Thyroid gland (tissue), 4 donors: ENCODE data around the gene MYLK4. TPM values are rescaled to one million over a fixed set of nuclear protein-coding genes. Genes with fewer than 3 reads are reported as not detected.

Source experiments
- DNase-seq, 2 donors: peaks; one replicate each; pipeline ENCODE4 v3.0.0-alpha.2; 2019
- H3K27ac ChIP-seq, 3 donors: fragments of 200-600 bp; sonication (generic); 1 replicate in 2 of 3; 2 replicates in 1 of 3; pipeline ENCODE4 v1.5.1; 2016 to 2019; ENCODE audit warnings: mild to moderate bottlenecking in 1 of 3, moderate library complexity in 1 of 3
- H3K27me3 ChIP-seq: fragments of 200-600 bp; sonication (generic); one replicate; pipeline ENCODE4 v1.5.1; 2019
- H3K36me3 ChIP-seq, 2 donors: fragments of 200-600 bp; sonication (generic); one replicate each; pipeline ENCODE4 v1.5.1; 2016 to 2019
- H3K4me1 ChIP-seq, 2 donors: fragments of 200-600 bp; sonication (generic); one replicate each; pipeline ENCODE4 v1.5.1; 2017 to 2019
- H3K4me3 ChIP-seq, 3 donors: fragments of 200-600 bp; sonication (generic); replicated peaks in 1 of 3; 1 replicate in 2 of 3; 2 replicates in 1 of 3; pipeline ENCODE4 v1.5.1; 2016; ENCODE audit warnings: mild to moderate bottlenecking in 1 of 3
- H3K9me3 ChIP-seq: fragments of 200-600 bp; sonication (generic); one replicate; pipeline ENCODE4 v1.5.1; 2017
- CTCF ChIP-seq, 6 experiments: fragments of 200-600 bp in 3 of 6; fragments of 450-650 bp in 3 of 6; sonication (generic) in 3 of 6; IDR thresholded peaks; one replicate each; pipeline ENCODE4 v1.5.1; 2016 to 2019; ENCODE audit warnings: antibody characterized with exemption in 6 of 6, mild to moderate bottlenecking in 2 of 6, inconsistent platforms in 1 of 6, moderate library complexity in 1 of 6
- POLR2A ChIP-seq, 2 donors: fragments of 450-650 bp; IDR thresholded peaks; one replicate each; pipeline ENCODE4 v1.6.1; 2017; ENCODE audit warnings: antibody characterized with exemption in 2 of 2, mild to moderate bottlenecking in 2 of 2, moderate library complexity in 1 of 2
- WGBS, 2 donors: methylation state at CpG; one replicate each; pipeline ENCODE4 v1.1.5; 2017; 5-methylcytosine and 5-hydroxymethylcytosine counted together
- intact Hi-C: fragments of 100-400 bp; cut with DNase I; formaldehyde crosslinking; loops from one replicate; pipeline ENCODE4 v1.15.1; 2023
- total RNA-seq, 4 donors: library from RNA; depleted of rRNA; stranded (reverse); fragments of >200 nt; gene quantifications; one replicate each; pipeline ENCODE4 v1.2.3, GENCODE V29; 2016

Gene MYLK4
- 1 to 10 TPM in 3 of 4 donors, under 1 TPM in 1; 0.94 to 1.8 (median 1.1) TPM for total RNA-seq

GRCh38 chr6:2750832-2751231, at the start of gene MYLK4:
Gene MYLK4, minus strand, starts transcription at chr6:2750922. Its CDS starts 1,628 bp downstream, at chr6:2749294.
- 79 to 85% methylated on average over 7 of the region's 7 CpGs for WGBS, 2 donors
- Histone ChIP-seq H3K4me3 (no peak within 1 kb of the TSS), H3K27ac (no peak within 1 kb of the TSS), H3K27me3 (no peaks in the 10 kb centered on the region), H3K36me3 (no peaks in the 10 kb centered on the region), H3K9me3 (no peaks in the 10 kb centered on the region), H3K4me1 (peaks cover 0 to 3% of the 10 kb centered on the region in 2 donors)
- intact Hi-C loops = no loop called here
- no peak for TF ChIP-seq CTCF (IDR thresholded peaks at IDR 0.05)
- no peak for TF ChIP-seq POLR2A (IDR thresholded peaks at IDR 0.05)
- DNase-seq = no peak

GRCh38 chr6:2799936-2800527, 49.3 kb upstream of the MYLK4 start:
- Histone ChIP-seq H3K4me3 (no peak overlapping the region), H3K27me3 (no peaks in the 10 kb centered on the region), H3K4me1 (peaks cover 13 to 16% of the 10 kb centered on the region in 2 donors), H3K36me3 (no peaks in the 10 kb centered on the region), H3K9me3 (no peaks in the 10 kb centered on the region), H3K27ac (no peak overlapping the region)
- 83 to 85% methylated on average over 11 of the region's 11 CpGs for WGBS, 2 donors
- DNase-seq = no peak
- intact Hi-C loops = no loop called here
- TF ChIP-seq CTCF (IDR thresholded peaks at IDR 0.05) = no peak
- TF ChIP-seq POLR2A (IDR thresholded peaks at IDR 0.05) = no peak

- DNase-seq = no peak
- Histone ChIP-seq H3K27me3 (no peaks in the 10 kb centered on the region), H3K36me3 (no peaks in the 10 kb centered on the region), H3K4me1 (peaks cover under 1 to 9% of the 10 kb centered on the region in 2 donors), H3K4me3 (no peak overlapping the region), H3K27ac (no peak overlapping the region), H3K9me3 (no peaks in the 10 kb centered on the region)
- intact Hi-C loops = no loop called here
- 88 to 89% methylated on average over 11 of the region's 11 CpGs for WGBS, 2 donors
- TF ChIP-seq POLR2A (IDR thresholded peaks at IDR 0.05) (no peak), CTCF (IDR thresholded peaks at IDR 0.05) (no peak)
Measured at GRCh38 chr6:2798586-2799134, 47.9 kb upstream of the MYLK4 start.

GRCh38 chr6:2797564-2798031, 46.9 kb upstream of the MYLK4 start:
- H3K27me3 ChIP-seq = no peaks in the 10 kb centered on the region
- H3K27ac ChIP-seq = peak overlapping the region in 2 of 3 donors; percentile 3 to 45
- H3K4me3 ChIP-seq = no peak overlapping the region
- 22 to 31% methylated on average over 3 of the region's 3 CpGs for WGBS, 2 donors
- H3K36me3 ChIP-seq = no peaks in the 10 kb centered on the region
- H3K4me1 ChIP-seq = peaks cover 5 to 16% of the 10 kb centered on the region in 2 donors
- TF ChIP-seq POLR2A (IDR thresholded peaks at IDR 0.05) (no peak), CTCF (IDR thresholded peaks at IDR 0.05) (no peak)
- DNase-seq = peak; percentile 42 to 58
- intact Hi-C loops = no loop called here
- H3K9me3 ChIP-seq = no peaks in the 10 kb centered on the region

- intact Hi-C loops = no loop called here
- WGBS, 2 donors = 70 to 71% methylated on average over 5 to 6 of the region's 6 CpGs
Measured at GRCh38 chr6:2796861-2797260, 46.1 kb upstream of the MYLK4 start.

More at GRCh38 chr6:2796861-2797260, 46.1 kb upstream of the MYLK4 start:
- Histone ChIP-seq H3K9me3 (no peaks in the 10 kb centered on the region), H3K4me1 (peaks cover 5 to 16% of the 10 kb centered on the region in 2 donors), H3K27me3 (no peaks in the 10 kb centered on the region), H3K36me3 (no peaks in the 10 kb centered on the region), H3K27ac (peak overlapping the region in 1 of 3 donors; percentile 45), H3K4me3 (no peak overlapping the region)
- no peak for DNase-seq
- TF ChIP-seq POLR2A (IDR thresholded peaks at IDR 0.05) (no peak), CTCF (IDR thresholded peaks at IDR 0.05) (no peak)
